Lower leg skin (tissue), 4 donors: ENCODE data around the gene ZNF654. TPM values are rescaled to one million over a fixed set of nuclear protein-coding genes. Genes with fewer than 3 reads are reported as not detected.

Source experiments
- DNase-seq, 2 donors: peaks; one replicate each; pipeline ENCODE4 v3.0.0-alpha.2; 2019; ENCODE audit warnings: low spot score in 2 of 2
- H3K4me3 ChIP-seq: fragments of 200-600 bp; sonication (generic); 2 replicates; pipeline ENCODE4 v1.5.1; 2017; ENCODE audit warnings: mild to moderate bottlenecking, low read depth; ENCODE audit not compliant: poor library complexity, severe bottlenecking
- POLR2A ChIP-seq, 2 donors: fragments of 450-650 bp; IDR thresholded peaks; one replicate each; pipeline ENCODE4 v1.6.1; 2016 to 2017; ENCODE audit warnings: antibody characterized with exemption in 2 of 2, mild to moderate bottlenecking in 1 of 2, moderate library complexity in 1 of 2
- WGBS, 2 donors: methylation state at CpG; one replicate each; pipeline ENCODE4 v1.1.5; 2018; 5-methylcytosine and 5-hydroxymethylcytosine counted together
- intact Hi-C: fragments of 100-400 bp; cut with DNase I; formaldehyde crosslinking; loops from one replicate; pipeline ENCODE4 v1.15.0; 2023; ENCODE audit warnings: low total_unique reads
- total RNA-seq, 4 donors: library from RNA; depleted of rRNA; stranded (reverse); fragments of >200 nt; gene quantifications; one replicate each; pipeline ENCODE4 v1.1.0, GENCODE V29; 2016
- TF ChIP-seq, protein P1 (sequence below), 3 donors: fragments of 450-650 bp; IDR thresholded peaks; one replicate each; pipeline ENCODE4 v1.5.1; 2016; ENCODE audit warnings: antibody characterized with exemption in 3 of 3, mild to moderate bottlenecking in 3 of 3, moderate library complexity in 2 of 3

The ZNF654 gene
- total RNA-seq, 4 donors from 2014 or later, result 12.1 to 19.4 (median 16.3) TPM

DNA sequence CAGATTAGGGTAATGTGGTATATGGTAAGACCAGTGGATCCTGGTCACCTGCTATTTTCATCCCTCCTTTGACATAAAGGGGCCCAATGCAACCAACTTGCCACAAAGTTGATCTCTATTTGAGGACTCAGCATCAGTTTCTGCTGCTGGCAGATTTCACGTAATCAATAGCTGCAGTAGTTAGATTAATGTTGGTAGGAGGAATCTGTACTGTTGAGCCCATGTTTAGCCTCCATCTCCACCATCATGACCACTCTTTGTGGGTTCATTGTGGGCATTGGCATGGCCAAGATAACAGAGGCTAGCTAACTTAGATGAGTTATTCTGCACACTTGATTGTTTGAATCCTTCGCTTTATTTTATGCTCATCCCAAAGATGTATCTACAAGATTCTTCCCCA is 30.2 kb upstream of the ZNF654 start:
- no peak for TF ChIP-seq POLR2A (IDR thresholded peaks at IDR 0.05)
- TF ChIP-seq, protein P1, sequence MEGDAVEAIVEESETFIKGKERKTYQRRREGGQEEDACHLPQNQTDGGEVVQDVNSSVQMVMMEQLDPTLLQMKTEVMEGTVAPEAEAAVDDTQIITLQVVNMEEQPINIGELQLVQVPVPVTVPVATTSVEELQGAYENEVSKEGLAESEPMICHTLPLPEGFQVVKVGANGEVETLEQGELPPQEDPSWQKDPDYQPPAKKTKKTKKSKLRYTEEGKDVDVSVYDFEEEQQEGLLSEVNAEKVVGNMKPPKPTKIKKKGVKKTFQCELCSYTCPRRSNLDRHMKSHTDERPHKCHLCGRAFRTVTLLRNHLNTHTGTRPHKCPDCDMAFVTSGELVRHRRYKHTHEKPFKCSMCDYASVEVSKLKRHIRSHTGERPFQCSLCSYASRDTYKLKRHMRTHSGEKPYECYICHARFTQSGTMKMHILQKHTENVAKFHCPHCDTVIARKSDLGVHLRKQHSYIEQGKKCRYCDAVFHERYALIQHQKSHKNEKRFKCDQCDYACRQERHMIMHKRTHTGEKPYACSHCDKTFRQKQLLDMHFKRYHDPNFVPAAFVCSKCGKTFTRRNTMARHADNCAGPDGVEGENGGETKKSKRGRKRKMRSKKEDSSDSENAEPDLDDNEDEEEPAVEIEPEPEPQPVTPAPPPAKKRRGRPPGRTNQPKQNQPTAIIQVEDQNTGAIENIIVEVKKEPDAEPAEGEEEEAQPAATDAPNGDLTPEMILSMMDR (IDR thresholded peaks at IDR 0.05), result no peak
- DNase-seq, result no peak
- 95 to 100% methylated on average over 2 of the region's 2 CpGs for WGBS, 2 donors
- intact Hi-C loops, result no loop called here
- H3K4me3 ChIP-seq, result no peak overlapping the region

DNA sequence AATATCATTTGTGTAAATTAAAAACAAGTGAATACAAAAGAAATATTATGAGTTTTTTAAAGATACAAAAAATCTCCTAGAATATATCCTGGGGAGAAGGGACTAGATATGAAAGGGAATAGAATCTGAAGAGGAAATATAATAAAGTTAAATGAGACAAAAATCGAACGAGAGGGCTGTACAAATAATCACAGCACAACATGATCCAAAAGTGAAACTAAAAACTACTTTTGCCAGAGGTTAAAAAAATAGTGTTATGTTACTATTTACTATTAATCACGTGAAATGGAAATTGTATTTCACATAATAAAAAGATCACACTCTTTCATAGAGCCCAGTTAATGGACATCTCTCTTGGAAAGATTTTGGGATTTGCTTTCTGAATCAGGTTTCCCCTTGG is 28.8 kb upstream of the ZNF654 start:
- no peak for TF ChIP-seq POLR2A (IDR thresholded peaks at IDR 0.05)
- no peak overlapping the region for H3K4me3 ChIP-seq
- intact Hi-C loops, result no loop called here
- WGBS, 2 donors, result 59 to 73% methylated on average over 3 of the region's 3 CpGs
- DNase-seq, result no peak

DNA sequence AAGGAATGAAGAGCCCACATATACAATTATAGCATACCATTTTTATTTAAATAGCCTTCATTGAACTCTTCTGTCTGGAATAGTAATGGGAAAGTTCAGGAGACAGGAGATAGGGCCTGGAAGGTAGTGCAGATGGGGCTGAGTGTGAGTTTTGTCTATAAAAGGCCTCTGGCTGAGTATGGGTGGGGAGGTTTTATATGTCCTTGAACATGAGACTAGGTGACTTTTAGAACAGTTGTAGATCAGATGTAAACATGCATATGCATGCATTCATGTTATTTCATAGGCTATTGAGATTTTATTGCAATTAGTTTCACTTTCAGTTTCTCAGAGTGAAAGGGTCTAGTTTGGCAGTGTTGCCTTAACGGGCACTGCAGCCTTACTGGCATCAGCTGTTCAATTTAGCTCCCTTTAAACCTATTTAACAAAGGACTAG is 27.4 kb upstream of the ZNF654 start:
- WGBS, 2 donors, result 0 to 4% methylated on average over 1 of the region's 1 CpG
- DNase-seq, result no peak
- intact Hi-C loops, result no loop called here
- H3K4me3 ChIP-seq, result no peak overlapping the region
- TF ChIP-seq POLR2A (IDR thresholded peaks at IDR 0.05), result no peak

DNA sequence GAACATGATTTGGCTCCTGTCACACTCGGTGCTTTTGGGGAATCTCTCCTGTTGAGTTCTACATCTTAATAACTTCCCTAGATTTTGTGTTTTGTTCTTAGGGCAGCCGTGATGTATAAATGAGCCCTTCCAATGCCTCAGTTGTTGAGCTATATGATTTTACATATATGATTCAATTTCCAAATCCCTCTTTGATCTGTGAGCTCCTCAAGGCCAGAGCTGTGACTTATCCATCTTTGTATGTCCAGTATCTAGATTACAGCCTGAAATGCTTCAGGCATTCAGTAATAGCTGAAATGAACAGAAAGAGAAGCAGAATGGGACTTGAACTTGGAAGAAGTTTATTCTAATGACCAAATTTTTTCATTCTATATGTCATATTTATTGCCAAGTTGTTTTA is 26.8 kb upstream of the ZNF654 start:
- intact Hi-C loops, result no loop called here
- TF ChIP-seq, protein P1 (IDR thresholded peaks at IDR 0.05), result no peak
- TF ChIP-seq POLR2A (IDR thresholded peaks at IDR 0.05), result no peak
- 18 to 19% methylated on average over 2 of the region's 2 CpGs for WGBS, 2 donors
- no peak for DNase-seq
- H3K4me3 ChIP-seq, result no peak overlapping the region

DNA sequence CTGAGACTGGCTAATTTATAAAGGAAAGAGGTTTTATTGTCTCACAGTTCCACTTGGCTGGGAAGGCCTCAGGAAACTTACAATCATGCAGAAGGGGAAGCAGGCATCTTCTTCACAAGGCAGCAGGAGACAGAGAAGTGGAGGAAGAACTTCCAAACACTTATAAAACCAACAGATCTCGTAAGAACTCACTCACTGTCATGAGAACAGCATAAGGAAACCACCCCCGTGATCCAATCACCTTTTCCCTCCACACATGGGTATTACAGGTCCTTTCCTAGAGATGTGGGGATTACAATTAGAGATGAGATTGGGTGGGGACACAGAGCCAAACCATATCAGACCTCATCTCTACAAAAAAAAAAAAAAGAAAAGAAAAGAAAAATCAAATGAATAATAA is 26.0 kb upstream of the ZNF654 start:
- intact Hi-C loops, result no loop called here
- H3K4me3 ChIP-seq, result no peak overlapping the region
- DNase-seq, result no peak
- TF ChIP-seq, protein P1 (IDR thresholded peaks at IDR 0.05), result no peak
- no peak for TF ChIP-seq POLR2A (IDR thresholded peaks at IDR 0.05)
- WGBS, 2 donors, result 84 to 88% methylated on average over 2 of the region's 2 CpGs

DNA sequence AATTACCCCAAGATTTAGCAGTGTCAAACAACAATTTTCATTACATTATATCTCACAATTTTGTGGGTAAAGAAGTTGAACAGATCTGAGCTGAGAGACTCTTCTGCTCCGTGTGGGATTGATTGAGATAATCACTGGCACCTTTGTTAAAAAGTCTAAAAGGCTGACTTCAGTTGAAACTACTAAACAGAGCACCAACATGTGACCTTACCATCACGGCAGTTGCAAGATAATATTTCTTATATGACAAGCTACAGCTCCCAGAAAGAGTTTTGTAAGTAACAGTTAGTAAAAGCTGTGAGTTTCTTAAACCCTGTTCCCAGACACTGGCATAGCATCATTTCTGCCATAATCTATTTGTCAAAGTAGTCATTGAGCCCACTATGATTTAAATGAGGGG is 25.2 kb upstream of the ZNF654 start:
- no peak overlapping the region for H3K4me3 ChIP-seq
- DNase-seq, result no peak
- TF ChIP-seq, protein P1 (IDR thresholded peaks at IDR 0.05), result no peak
- no peak for TF ChIP-seq POLR2A (IDR thresholded peaks at IDR 0.05)
- 29% methylated on average over 2 of the region's 2 CpGs for WGBS, 2 donors
- intact Hi-C loops, result no loop called here

DNA sequence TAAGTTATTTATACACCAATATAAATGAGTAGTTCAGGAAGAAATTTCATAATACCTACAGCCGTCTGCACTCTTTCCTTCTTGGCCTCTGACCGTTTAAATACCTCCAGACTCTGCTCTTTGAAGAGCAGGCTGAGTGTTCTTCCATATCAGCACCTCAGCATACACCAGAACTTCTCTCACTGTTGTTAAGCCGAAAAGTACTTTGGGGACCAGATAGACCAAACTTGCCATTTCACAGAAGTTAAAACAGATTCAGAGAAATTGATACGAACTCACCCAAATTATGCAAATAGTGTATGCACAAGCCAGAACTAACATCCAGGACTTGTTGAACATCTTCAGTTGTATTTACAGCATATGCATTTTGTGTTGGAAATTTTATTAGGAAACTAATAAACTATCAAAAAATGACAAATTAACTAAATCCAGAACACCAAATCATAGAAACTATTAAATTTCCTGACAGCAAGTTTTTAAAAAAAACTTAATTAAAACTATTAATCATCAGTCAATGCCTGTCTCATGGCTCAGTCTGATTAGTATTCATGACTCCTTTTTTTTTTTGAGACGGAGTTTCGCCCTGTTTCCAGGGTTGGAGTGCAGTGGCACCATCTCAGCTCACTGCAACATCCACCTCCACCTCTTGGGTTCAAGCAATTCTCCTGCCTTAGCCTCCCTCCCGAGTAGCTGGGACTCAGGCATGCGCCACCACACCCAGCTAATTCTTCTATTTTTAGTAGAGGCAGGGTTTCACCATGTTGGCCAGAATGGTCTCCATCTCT is 24.4 kb upstream of the ZNF654 start:
- DNase-seq, result no peak
- 78 to 81% methylated on average over 8 of the region's 8 CpGs for WGBS, 2 donors
- intact Hi-C loops, result no loop called here
- TF ChIP-seq, protein P1 (IDR thresholded peaks at IDR 0.05), result no peak
- TF ChIP-seq POLR2A (IDR thresholded peaks at IDR 0.05), result no peak
- H3K4me3 ChIP-seq, result no peak overlapping the region
